ENCODE measurements around the gene ZNF276.

ZNF276 gene

GRCh38 chr16:89704281-89704680, 17.1 kb upstream of the ZNF276 start:
- H3K27ac ChIP-seq (ENCODE audit: low read length), result no peak overlapping the region
- H3K4me1 ChIP-seq (ENCODE audit: low read length), result peaks cover 18% of the 10 kb centered on the region
- no peak overlapping the region for H3K9ac ChIP-seq (ENCODE audit: low read length)
- H3K27me3 ChIP-seq (ENCODE audit: low read depth, low read length), result no peaks in the 10 kb centered on the region
- TF ChIP-seq EZH2phosphoT487 (IDR thresholded peaks at IDR 0.05; ENCODE audit: low read depth), result no peak
- no peak for TF ChIP-seq CTCF (IDR thresholded peaks at IDR 0.05; ENCODE audit: low read depth, low read length)
- peaks cover 4% of the 10 kb centered on the region; the same call in 1 of the 2 replicates for H4K20me1 ChIP-seq (ENCODE audit: insufficient read depth, low read length)
- H2AFZ ChIP-seq (ENCODE audit: low read depth, low read length), result no peak overlapping the region
- no peak overlapping the region for H3K4me2 ChIP-seq (ENCODE audit: low read length)
- H3K79me2 ChIP-seq (ENCODE audit: low read length), result no peaks in the 10 kb centered on the region
- no peaks in the 10 kb centered on the region for H3K36me3 ChIP-seq (replicated peaks; ENCODE audit: low read depth, low read length)
- no peak overlapping the region for H3K4me3 ChIP-seq (ENCODE audit: low read length)
- no peaks in the 10 kb centered on the region for H3K9me3 ChIP-seq (ENCODE audit: insufficient read depth, low read length)

GRCh38 chr16:89705006-89705405, 16.3 kb upstream of the ZNF276 start:
- no peaks in the 10 kb centered on the region for H3K36me3 ChIP-seq (replicated peaks; ENCODE audit: low read depth, low read length)
- no peak overlapping the region for H2AFZ ChIP-seq (ENCODE audit: low read depth, low read length)
- TF ChIP-seq CTCF (IDR thresholded peaks at IDR 0.05; ENCODE audit: low read depth, low read length), result no peak
- no peak for TF ChIP-seq EZH2phosphoT487 (IDR thresholded peaks at IDR 0.05; ENCODE audit: low read depth)
- H3K4me1 ChIP-seq (ENCODE audit: low read length), result peaks cover 14% of the 10 kb centered on the region
- H3K4me2 ChIP-seq (ENCODE audit: low read length), result no peak overlapping the region
- no peaks in the 10 kb centered on the region for H3K27me3 ChIP-seq (ENCODE audit: low read depth, low read length)
- no peak overlapping the region for H3K4me3 ChIP-seq (ENCODE audit: low read length)
- H3K27ac ChIP-seq (ENCODE audit: low read length), result no peak overlapping the region
- H3K9me3 ChIP-seq (ENCODE audit: insufficient read depth, low read length), result no peaks in the 10 kb centered on the region
- H3K9ac ChIP-seq (ENCODE audit: low read length), result no peak overlapping the region
- no peaks in the 10 kb centered on the region for H3K79me2 ChIP-seq (ENCODE audit: low read length)
- no peaks in the 10 kb centered on the region for H4K20me1 ChIP-seq (ENCODE audit: insufficient read depth, low read length)

- peak overlapping the region; percentile 51 for H3K9ac ChIP-seq (ENCODE audit: low read length)
- no peak overlapping the region for H3K27ac ChIP-seq (ENCODE audit: low read length)
- no peaks in the 10 kb centered on the region for H4K20me1 ChIP-seq (ENCODE audit: insufficient read depth, low read length)
- TF ChIP-seq EZH2phosphoT487 (IDR thresholded peaks at IDR 0.05; ENCODE audit: low read depth) (no peak), CTCF (IDR thresholded peaks at IDR 0.05; ENCODE audit: low read depth, low read length) (no peak)
- no peaks in the 10 kb centered on the region for H3K9me3 ChIP-seq (ENCODE audit: insufficient read depth, low read length)
- no peaks in the 10 kb centered on the region for H3K27me3 ChIP-seq (ENCODE audit: low read depth, low read length)
- H3K79me2 ChIP-seq (ENCODE audit: low read length), result no peaks in the 10 kb centered on the region
- peaks cover 8% of the 10 kb centered on the region for H3K4me1 ChIP-seq (ENCODE audit: low read length)
- H2AFZ ChIP-seq (ENCODE audit: low read depth, low read length), result peak overlapping the region; percentile 9; the same call in 1 of the 2 replicates
- H3K36me3 ChIP-seq (replicated peaks; ENCODE audit: low read depth, low read length), result no peaks in the 10 kb centered on the region
- peak overlapping the region; percentile 77 for H3K4me3 ChIP-seq (ENCODE audit: low read length)
- peak overlapping the region; percentile 80 for H3K4me2 ChIP-seq (ENCODE audit: low read length)
Observed at GRCh38 chr16:89706518-89707260, 14.6 kb upstream of the ZNF276 start.

- H2AFZ ChIP-seq (ENCODE audit: low read depth, low read length), result no peak overlapping the region
- H3K27me3 ChIP-seq (ENCODE audit: low read depth, low read length), result no peaks in the 10 kb centered on the region
- H3K9ac ChIP-seq (ENCODE audit: low read length), result no peak overlapping the region
Observed at GRCh38 chr16:89707695-89708094, 13.6 kb upstream of the ZNF276 start.

More at GRCh38 chr16:89707695-89708094, 13.6 kb upstream of the ZNF276 start:
- no peak overlapping the region for H3K4me2 ChIP-seq (ENCODE audit: low read length)
- H3K36me3 ChIP-seq (replicated peaks; ENCODE audit: low read depth, low read length), result no peaks in the 10 kb centered on the region
- H3K4me3 ChIP-seq (ENCODE audit: low read length), result no peak overlapping the region
- H4K20me1 ChIP-seq (ENCODE audit: insufficient read depth, low read length), result no peaks in the 10 kb centered on the region
- peaks cover 6% of the 10 kb centered on the region for H3K79me2 ChIP-seq (ENCODE audit: low read length)
- H3K9me3 ChIP-seq (ENCODE audit: insufficient read depth, low read length), result no peaks in the 10 kb centered on the region
- no peak overlapping the region for H3K27ac ChIP-seq (ENCODE audit: low read length)
- H3K4me1 ChIP-seq (ENCODE audit: low read length), result peaks cover 5% of the 10 kb centered on the region; the same call in 1 of the 2 replicates
- TF ChIP-seq CTCF (IDR thresholded peaks at IDR 0.05; ENCODE audit: low read depth, low read length), result no peak
- TF ChIP-seq EZH2phosphoT487 (IDR thresholded peaks at IDR 0.05; ENCODE audit: low read depth), result no peak

Measured in OCI-LY3 (cell line).